HFFc6 (cell line): ENCODE data around the gene PSORS1C2. TPM values are rescaled to one million over a fixed set of nuclear protein-coding genes. Genes with fewer than 3 reads are reported as not detected.

Experiments
- DNase-seq: peaks from one replicate; pipeline ENCODE4 v3.0.0-alpha.2; 2018
- H3K27ac Mint-ChIP-seq: 2 replicates; pipeline ENCODE4 v1.8.0; 2020; ENCODE audit warnings: mild to moderate bottlenecking, mixed read lengths
- H3K27me3 Mint-ChIP-seq: 2 replicates; pipeline ENCODE4 v1.8.0; 2021; ENCODE audit warnings: mild to moderate bottlenecking, moderate library complexity, mixed read lengths; ENCODE audit not compliant: insufficient read depth
- H3K36me3 Mint-ChIP-seq: 2 replicates; pipeline ENCODE4 v1.8.0; 2021; ENCODE audit warnings: low read depth, mixed read lengths
- H3K4me1 Mint-ChIP-seq: 2 replicates; pipeline ENCODE4 v1.8.0; 2020; ENCODE audit warnings: low read depth, mixed read lengths
- H3K4me3 Mint-ChIP-seq: 2 replicates; pipeline ENCODE4 v1.8.0; 2020; ENCODE audit warnings: mild to moderate bottlenecking, moderate library complexity, mixed read lengths
- H3K9me3 Mint-ChIP-seq: 2 replicates; pipeline ENCODE4 v1.8.0; 2020; ENCODE audit warnings: mild to moderate bottlenecking, mixed read lengths
- total RNA-seq, 6 experiments: library from RNA; stranded (reverse); fragmentation: NEBNext Ultra II Directional; extraction: Animal tissue kit (Norgen Biotek cat#: 25700); gene quantifications; 2 replicates in 1 of 6; 3 replicates in 5 of 6; pipeline ENCODE4 v1.2.3, GENCODE V29; 2021
- TF ChIP-seq, protein P1 (sequence below): fragments of 200-600 bp; sonication (generic); IDR thresholded peaks from 2 replicates; pipeline ENCODE4 v1.5.0; 2021; ENCODE audit warnings: antibody characterized with exemption, mild to moderate bottlenecking

The PSORS1C2 gene
- total RNA-seq, 6 experiments from 2014 or later = not detected

DNA sequence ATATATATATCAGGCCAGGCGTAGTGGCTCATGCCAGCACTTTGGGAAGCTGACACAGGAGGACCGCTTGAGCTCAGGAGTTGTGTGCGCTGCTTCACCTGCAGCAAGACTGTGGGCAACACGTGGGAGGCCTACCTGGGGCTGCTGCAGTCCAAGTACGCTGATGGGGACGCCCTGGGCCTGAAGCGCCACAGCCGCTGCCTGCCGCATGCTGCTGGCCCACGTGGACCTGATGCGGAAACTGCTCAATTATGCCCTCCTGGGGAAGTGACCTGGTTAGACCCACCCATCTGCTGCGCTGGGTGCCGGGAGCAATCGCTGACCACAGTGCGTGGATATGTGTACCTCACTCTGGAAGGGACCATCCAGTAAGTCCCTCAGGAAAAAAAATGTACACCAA is 1.8 kb upstream of the PSORS1C2 start:
- Mint-ChIP-seq H3K36me3 (0 out of 2 replicates have a peak, but pooled peaks cover 9% of the 10 kb centered on the region), H3K27ac (no peak overlapping the region)

DNA sequence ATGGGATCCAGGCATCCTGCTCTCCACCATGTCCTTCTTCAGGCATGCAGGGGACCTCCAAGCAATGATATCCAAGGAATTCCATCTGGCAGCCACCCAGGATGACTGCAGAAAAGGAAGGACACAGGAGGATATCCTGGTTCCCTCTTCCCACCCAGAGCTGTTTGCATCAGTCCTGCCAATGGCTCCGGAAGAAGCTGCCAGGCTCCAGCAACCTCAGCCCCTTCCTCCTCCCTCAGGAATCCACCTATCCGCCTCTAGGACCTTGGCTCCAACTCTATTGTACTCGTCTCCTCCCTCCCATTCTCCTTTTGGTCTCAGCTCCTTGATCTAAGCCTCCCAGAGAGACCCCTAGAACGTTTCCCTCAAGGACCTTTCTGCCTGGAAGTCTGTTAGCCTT is 733 bp upstream of the PSORS1C2 start:
- TF ChIP-seq, protein P1, sequence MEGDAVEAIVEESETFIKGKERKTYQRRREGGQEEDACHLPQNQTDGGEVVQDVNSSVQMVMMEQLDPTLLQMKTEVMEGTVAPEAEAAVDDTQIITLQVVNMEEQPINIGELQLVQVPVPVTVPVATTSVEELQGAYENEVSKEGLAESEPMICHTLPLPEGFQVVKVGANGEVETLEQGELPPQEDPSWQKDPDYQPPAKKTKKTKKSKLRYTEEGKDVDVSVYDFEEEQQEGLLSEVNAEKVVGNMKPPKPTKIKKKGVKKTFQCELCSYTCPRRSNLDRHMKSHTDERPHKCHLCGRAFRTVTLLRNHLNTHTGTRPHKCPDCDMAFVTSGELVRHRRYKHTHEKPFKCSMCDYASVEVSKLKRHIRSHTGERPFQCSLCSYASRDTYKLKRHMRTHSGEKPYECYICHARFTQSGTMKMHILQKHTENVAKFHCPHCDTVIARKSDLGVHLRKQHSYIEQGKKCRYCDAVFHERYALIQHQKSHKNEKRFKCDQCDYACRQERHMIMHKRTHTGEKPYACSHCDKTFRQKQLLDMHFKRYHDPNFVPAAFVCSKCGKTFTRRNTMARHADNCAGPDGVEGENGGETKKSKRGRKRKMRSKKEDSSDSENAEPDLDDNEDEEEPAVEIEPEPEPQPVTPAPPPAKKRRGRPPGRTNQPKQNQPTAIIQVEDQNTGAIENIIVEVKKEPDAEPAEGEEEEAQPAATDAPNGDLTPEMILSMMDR = no peak
- Mint-ChIP-seq H3K4me1 (peaks cover 39% of the 10 kb centered on the region), H3K4me3 (no peak overlapping the region), H3K27ac (no peak overlapping the region), H3K36me3 (0 out of 2 replicates have a peak, but pooled peaks cover 3% of the 10 kb centered on the region), H3K9me3 (no peaks in the 10 kb centered on the region), H3K27me3 (peaks cover 5% of the 10 kb centered on the region)
- DNase-seq = no peak

More for the DNA sequence above, 1.8 kb upstream of the PSORS1C2 start:
- Mint-ChIP-seq H3K4me1 (peaks cover 39% of the 10 kb centered on the region), H3K4me3 (no peak overlapping the region), H3K27me3 (peaks cover 4% of the 10 kb centered on the region), H3K9me3 (no peaks in the 10 kb centered on the region)
- no peak for DNase-seq
- TF ChIP-seq, protein P1 = no peak

DNA sequence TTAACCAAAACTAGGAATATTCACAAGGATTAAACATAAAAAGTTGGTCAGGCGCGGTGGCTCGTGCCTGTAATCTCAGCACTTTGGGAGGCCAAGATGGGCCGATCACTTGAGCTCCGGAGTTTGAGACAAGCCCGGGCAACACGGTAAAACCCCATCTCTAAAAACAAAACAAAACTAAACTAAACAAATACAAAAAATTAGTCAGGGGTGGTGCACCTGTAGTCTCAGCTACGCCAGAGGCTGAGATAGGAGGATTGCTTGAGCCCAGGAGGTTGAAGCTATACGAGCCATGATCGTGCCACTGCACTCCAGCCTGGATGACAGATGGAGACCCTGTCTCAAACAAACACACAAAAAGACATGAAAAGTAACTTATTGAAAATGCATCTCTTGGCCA is 3.2 kb downstream of the PSORS1C2 start:
- H3K27ac Mint-ChIP-seq = no peak overlapping the region
- no peaks in the 10 kb centered on the region for H3K36me3 Mint-ChIP-seq
- no peaks in the 10 kb centered on the region for H3K9me3 Mint-ChIP-seq
- peaks cover 4% of the 10 kb centered on the region for H3K27me3 Mint-ChIP-seq
- TF ChIP-seq, protein P1 = no peak
- no peak for DNase-seq
- H3K4me1 Mint-ChIP-seq = peaks cover 19% of the 10 kb centered on the region
- no peak overlapping the region for H3K4me3 Mint-ChIP-seq

DNA sequence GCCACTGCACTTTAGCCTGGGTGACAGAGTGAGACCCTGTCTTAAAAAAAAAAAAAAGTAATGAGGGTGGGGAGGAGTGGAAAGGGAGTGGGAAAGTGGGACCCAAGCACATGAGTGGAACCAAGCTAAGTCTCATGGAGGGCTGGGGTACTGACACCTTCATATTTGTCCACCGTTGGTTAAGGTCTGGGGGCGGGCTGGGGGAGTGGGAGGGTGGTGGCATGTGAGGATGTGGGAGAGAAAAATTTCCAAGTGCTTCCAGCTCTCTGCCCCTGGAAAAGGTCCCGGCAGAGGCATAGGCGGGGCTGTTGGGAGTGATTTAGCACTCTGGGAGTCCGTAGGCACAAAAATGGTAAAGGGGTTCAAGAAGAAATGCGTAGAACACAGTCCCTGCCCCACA is 6.1 kb downstream of the PSORS1C2 start:
- H3K4me3 Mint-ChIP-seq = no peak overlapping the region
- H3K36me3 Mint-ChIP-seq = no peaks in the 10 kb centered on the region
- H3K27ac Mint-ChIP-seq = no peak overlapping the region
- DNase-seq = no peak
- peaks cover 9% of the 10 kb centered on the region for H3K27me3 Mint-ChIP-seq
- no peaks in the 10 kb centered on the region for H3K9me3 Mint-ChIP-seq
- TF ChIP-seq, protein P1 = no peak
- H3K4me1 Mint-ChIP-seq = peaks cover 9% of the 10 kb centered on the region

DNA sequence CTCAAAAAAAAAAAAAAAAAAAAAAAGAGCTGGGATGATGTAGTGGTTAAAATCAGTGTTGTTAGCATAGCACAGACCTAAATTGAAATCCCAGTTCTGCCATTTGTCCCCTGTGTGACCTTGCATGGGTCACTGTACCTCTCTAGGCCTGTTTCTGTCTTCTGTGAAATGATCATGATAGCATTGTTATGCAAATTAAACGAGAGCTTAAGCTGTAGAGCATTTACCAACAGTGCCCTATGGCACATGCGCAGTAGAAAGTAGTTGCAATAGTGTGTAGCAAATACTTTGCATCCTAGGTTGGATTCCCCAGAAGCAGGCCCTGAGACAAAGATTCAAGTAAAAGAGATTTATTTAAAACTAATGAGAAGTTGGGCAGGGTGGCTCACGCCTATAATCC is 7.3 kb downstream of the PSORS1C2 start:
- no peak overlapping the region for H3K4me3 Mint-ChIP-seq
- H3K4me1 Mint-ChIP-seq = peaks cover 9% of the 10 kb centered on the region
- no peak overlapping the region for H3K27ac Mint-ChIP-seq
- peaks cover 9% of the 10 kb centered on the region; the same call in 1 of the 2 replicates for H3K27me3 Mint-ChIP-seq
- H3K36me3 Mint-ChIP-seq = no peaks in the 10 kb centered on the region
- TF ChIP-seq, protein P1 = no peak
- no peaks in the 10 kb centered on the region for H3K9me3 Mint-ChIP-seq
- no peak for DNase-seq

DNA sequence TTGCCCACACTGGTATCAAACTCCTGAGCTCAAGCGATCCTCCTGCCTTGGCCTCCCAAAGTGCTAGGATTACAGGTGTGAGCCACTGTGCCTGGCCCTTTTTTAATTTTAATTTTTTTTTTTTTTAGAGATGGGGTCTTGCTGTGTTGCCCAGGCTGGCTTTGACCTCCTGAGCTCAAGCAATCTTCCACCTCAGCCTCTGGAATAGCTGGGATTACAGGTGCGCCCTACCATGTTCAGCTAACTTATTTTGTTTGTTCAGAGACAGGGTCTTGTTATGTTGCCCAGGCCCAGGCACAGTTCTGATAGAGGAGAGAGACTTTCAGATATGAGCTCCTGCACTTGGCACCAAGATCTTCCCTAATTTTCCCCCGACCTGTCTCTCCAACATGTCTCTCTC is 8.1 kb downstream of the PSORS1C2 start:
- Mint-ChIP-seq H3K4me1 (peaks cover 18% of the 10 kb centered on the region), H3K27me3 (peaks cover 9% of the 10 kb centered on the region; the same call in 1 of the 2 replicates), H3K4me3 (no peak overlapping the region), H3K9me3 (no peaks in the 10 kb centered on the region), H3K27ac (no peak overlapping the region), H3K36me3 (no peaks in the 10 kb centered on the region)
- TF ChIP-seq, protein P1 = no peak
- DNase-seq = no peak
